ENCODE data around the gene GRIK1. TPM values are rescaled to one million over a fixed set of nuclear protein-coding genes. Genes with fewer than 3 reads are reported as not detected.

Gene GRIK1
- total RNA-seq, 2 experiments from 2014 or later: not detected

DNA sequence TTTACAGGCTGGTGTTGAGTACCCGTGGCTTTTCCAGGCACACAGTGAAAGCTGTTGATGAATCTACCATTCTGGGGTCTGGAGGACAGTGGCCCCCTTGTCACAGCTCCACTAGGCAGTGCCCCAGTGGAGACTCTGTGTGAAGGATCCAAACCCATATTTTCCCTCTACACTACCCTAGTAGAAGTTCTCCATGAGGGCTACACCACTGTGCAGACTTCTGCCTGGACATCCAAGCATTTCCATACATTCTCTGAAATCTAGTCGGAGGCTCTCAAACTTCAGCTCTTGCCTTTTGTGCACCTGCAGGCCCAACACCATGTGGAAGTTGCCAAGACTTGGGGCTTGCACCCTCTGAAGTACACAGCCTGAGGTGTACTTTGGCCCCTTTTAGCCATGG is 413.3 kb downstream of the GRIK1 start:
- Mint-ChIP-seq H3K4me3 (no peak overlapping the region), H3K9me3 (peaks cover 22% of the 10 kb centered on the region), H3K4me1 (no peaks in the 10 kb centered on the region), H3K27ac (no peak overlapping the region), H3K27me3 (no peaks in the 10 kb centered on the region), H3K36me3 (ENCODE audit: low read depth) (peaks cover 5% of the 10 kb centered on the region)
- CTCF ChIA-PET: no interaction called here
- no peak for DNase-seq
- POLR2A ChIA-PET: no interaction called here

DNA sequence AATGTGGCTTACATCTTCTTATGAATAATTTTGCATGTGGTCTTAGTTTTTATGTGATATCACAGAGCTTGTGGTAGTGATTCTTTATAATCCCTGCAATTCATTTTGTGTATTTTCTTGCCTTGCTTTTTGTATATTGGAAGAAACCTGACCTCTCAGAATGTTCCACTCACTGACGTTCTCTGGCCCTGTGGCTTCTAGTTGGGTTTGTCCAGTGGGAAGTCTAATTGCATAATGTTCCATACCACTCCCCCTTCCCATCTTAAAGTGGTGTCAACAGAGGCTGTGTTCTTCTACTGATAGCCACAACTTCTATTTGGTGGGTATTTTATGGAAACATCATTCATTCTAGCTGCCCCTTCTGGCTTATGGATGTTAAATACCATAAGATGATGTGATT is 415.7 kb downstream of the GRIK1 start:
- Mint-ChIP-seq H3K27ac (no peak overlapping the region), H3K4me1 (no peaks in the 10 kb centered on the region), H3K36me3 (ENCODE audit: low read depth) (peaks cover 5% of the 10 kb centered on the region), H3K27me3 (no peaks in the 10 kb centered on the region), H3K9me3 (peaks cover 22% of the 10 kb centered on the region), H3K4me3 (no peak overlapping the region)
- CTCF ChIA-PET: no interaction called here
- POLR2A ChIA-PET: no interaction called here
- no peak for DNase-seq

DNA sequence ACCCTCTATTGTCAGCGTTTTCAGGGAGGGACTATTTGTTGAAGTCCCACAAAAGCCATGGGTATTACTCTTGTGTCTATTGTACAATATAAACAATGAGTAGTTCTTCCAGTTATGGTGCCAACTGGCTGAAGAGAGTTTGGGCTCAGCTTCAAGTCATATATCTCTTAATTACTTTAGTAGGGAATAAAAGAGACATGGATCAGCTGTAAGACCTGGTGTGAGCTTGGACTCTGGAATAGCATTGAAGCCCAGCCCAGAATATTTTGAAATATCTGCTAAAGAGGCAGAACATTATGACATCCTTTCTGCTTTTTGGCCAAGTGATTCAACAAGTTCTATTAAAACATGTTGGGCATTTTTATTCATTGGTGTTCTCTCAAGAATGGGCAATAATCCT is 416.1 kb downstream of the GRIK1 start:
- Mint-ChIP-seq H3K27me3 (no peaks in the 10 kb centered on the region), H3K4me3 (no peak overlapping the region), H3K36me3 (ENCODE audit: low read depth) (peaks cover 5% of the 10 kb centered on the region), H3K9me3 (peaks cover 22% of the 10 kb centered on the region), H3K4me1 (no peaks in the 10 kb centered on the region), H3K27ac (no peak overlapping the region)
- POLR2A ChIA-PET: no interaction called here
- CTCF ChIA-PET: no interaction called here
- DNase-seq: no peak

DNA sequence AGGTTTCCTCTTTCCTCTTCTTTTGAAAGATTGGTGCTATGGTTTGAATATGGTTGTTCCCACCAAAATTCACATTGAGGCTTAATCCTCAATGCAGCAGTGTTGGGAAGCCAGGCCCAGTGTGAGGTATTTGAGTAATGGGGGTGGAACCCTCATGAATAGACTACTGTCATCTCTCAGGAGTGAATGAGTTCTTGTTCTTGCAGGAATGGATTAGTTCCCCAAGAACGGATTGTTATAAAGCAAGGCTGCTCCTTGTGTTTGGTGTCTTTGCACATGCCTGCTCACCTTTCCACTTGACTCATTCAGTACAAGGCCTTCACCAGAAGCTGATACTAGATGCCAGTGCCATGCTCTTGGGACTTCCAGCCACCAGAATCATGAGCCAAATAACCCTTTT is 417.9 kb downstream of the GRIK1 start:
- no peaks in the 10 kb centered on the region for H3K4me1 Mint-ChIP-seq
- H3K9me3 Mint-ChIP-seq: peaks cover 16% of the 10 kb centered on the region
- H3K27ac Mint-ChIP-seq: no peak overlapping the region
- DNase-seq: no peak
- H3K36me3 Mint-ChIP-seq (ENCODE audit: low read depth): no peaks in the 10 kb centered on the region
- no peaks in the 10 kb centered on the region for H3K27me3 Mint-ChIP-seq
- POLR2A ChIA-PET: no interaction called here
- CTCF ChIA-PET: no interaction called here
- H3K4me3 Mint-ChIP-seq: no peak overlapping the region

DNA sequence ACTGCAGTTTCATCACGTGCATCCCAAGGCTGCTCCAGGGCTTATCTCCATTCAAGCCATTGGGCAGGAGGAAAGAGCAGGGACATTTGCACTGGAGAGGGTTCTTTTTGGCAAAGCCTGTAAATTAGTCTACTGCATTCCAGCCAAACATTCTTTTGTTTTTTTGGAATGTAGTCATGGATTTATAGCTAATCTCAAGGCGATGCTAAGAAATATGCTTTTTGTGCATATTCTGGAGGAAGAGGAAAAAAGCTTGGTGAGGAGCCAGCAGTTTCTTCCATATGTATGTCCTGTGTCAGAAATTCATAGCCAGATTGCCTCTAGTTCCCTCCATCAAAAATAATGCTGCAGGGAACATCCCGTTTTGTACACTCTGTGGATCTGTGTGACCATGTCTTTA is 419.6 kb downstream of the GRIK1 start:
- ChIA-PET CTCF (no interaction called here), POLR2A (no interaction called here)
- DNase-seq: no peak
- Mint-ChIP-seq H3K4me1 (no peaks in the 10 kb centered on the region), H3K27ac (no peak overlapping the region), H3K4me3 (no peak overlapping the region), H3K36me3 (ENCODE audit: low read depth) (no peaks in the 10 kb centered on the region), H3K27me3 (no peaks in the 10 kb centered on the region), H3K9me3 (peaks cover 4% of the 10 kb centered on the region)

DNA sequence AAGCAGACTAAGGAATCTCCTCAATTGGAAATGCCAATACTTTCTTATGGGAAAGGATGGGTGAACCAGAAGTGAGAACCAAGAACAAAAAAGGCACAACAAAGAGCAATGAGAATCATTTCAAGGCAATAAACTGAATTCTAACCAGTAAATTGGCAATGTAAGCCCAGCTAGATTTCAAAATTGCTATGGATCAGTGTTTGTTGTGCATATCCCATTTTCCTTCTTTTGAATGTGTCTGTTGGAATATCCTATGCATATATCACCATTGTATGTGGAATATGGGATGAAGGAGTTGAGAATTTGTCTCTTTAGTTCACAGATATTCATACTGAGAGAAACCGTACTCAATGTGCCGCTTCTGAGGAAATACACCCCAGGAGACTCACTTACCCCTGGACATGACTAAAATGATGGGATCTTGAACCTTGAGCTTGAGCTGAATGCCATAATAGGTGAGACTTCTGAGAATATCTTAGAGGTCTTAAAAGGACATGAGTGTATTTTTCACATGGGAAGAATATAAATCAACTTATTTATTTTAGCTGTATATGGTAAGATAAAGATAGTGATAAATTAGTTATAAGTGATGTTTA is 425.0 kb downstream of the GRIK1 start:
- Mint-ChIP-seq H3K36me3 (ENCODE audit: low read depth) (no peaks in the 10 kb centered on the region), H3K27me3 (no peaks in the 10 kb centered on the region), H3K4me1 (no peaks in the 10 kb centered on the region), H3K27ac (no peak overlapping the region), H3K4me3 (no peak overlapping the region), H3K9me3 (peaks cover 7% of the 10 kb centered on the region)
- ChIA-PET CTCF (interaction anchor here (0.6 kb wide), 1 partner anchor 14 kb away, joined by 3 read pairs; no protein-coding TSS in a partner anchor), POLR2A (no interaction called here)
- DNase-seq: no peak

DNA sequence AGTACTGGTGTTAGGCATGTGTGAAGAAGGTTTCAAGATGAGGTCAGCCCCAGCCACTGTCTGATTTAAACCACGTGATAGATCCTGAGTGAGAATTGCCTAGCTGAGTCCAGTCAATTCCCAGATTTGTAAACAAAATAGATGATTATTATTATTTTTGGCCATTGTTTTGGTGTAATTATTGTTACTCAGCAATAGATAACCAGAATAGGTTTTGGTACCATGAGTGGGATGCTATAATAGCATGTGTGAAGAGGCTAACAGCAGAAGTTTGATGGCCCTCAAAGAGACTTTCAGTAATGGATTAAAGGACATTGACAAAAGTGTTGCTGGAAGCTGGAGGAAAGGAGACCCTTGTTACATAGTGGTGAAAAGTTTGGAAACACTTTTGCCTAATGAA is 426.3 kb downstream of the GRIK1 start:
- no peaks in the 10 kb centered on the region for H3K4me1 Mint-ChIP-seq
- no peak for DNase-seq
- H3K27ac Mint-ChIP-seq: no peak overlapping the region
- H3K4me3 Mint-ChIP-seq: no peak overlapping the region
- H3K36me3 Mint-ChIP-seq (ENCODE audit: low read depth): no peaks in the 10 kb centered on the region
- CTCF ChIA-PET: no interaction called here
- H3K27me3 Mint-ChIP-seq: no peaks in the 10 kb centered on the region
- POLR2A ChIA-PET: no interaction called here
- H3K9me3 Mint-ChIP-seq: peaks cover 7% of the 10 kb centered on the region

DNA sequence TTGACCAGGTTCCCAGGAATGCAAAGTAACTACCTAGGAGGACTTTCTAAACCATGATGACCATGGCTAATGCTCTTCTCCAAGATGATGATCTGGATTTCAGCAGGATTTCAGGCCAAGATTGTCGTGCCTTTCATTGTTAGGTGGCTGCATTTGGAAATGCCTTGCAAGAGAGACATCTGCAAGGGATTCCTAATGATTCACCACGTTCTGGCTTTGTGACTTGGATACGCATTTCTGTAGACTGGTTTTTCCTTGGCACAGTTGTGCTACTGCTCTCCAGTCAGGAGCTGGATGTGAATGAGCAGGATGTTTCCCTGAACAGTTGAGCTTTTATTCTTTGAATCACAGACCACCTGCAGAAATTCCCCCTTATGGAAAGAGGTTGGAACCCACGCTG is 428.7 kb downstream of the GRIK1 start:
- Mint-ChIP-seq H3K27ac (no peak overlapping the region), H3K27me3 (no peaks in the 10 kb centered on the region), H3K4me3 (no peak overlapping the region), H3K4me1 (peaks cover 7% of the 10 kb centered on the region), H3K9me3 (peaks cover 7% of the 10 kb centered on the region), H3K36me3 (ENCODE audit: low read depth) (no peaks in the 10 kb centered on the region)
- DNase-seq: no peak
- ChIA-PET POLR2A (no interaction called here), CTCF (interaction anchor here (1.5 kb wide), 1 partner anchor 11 kb away, joined by 4 read pairs; no protein-coding TSS in a partner anchor)

DNA sequence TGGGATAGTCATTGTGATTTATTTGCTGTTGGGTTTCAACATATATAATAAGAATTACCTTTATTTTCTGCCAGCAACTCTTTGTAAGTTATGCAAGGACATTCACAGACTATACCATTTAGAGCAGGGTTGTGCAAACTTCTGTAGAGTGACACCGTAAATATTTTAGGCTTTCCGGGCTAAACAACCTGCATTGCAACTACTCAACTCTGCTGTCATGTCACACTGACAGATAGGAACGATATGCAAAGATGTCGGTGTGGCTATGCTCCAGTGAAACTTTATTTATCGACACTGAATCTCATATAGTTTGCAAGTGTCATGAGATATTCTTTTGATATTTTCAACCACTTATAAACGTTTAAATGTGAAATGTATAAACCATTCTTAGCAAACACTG is 430.7 kb downstream of the GRIK1 start:
- Mint-ChIP-seq H3K27ac (no peak overlapping the region), H3K9me3 (peaks cover 4% of the 10 kb centered on the region), H3K36me3 (ENCODE audit: low read depth) (no peaks in the 10 kb centered on the region), H3K4me1 (peaks cover 8% of the 10 kb centered on the region), H3K4me3 (no peak overlapping the region), H3K27me3 (no peaks in the 10 kb centered on the region)
- ChIA-PET POLR2A (no interaction called here), CTCF (no interaction called here)
- no peak for DNase-seq

DNA sequence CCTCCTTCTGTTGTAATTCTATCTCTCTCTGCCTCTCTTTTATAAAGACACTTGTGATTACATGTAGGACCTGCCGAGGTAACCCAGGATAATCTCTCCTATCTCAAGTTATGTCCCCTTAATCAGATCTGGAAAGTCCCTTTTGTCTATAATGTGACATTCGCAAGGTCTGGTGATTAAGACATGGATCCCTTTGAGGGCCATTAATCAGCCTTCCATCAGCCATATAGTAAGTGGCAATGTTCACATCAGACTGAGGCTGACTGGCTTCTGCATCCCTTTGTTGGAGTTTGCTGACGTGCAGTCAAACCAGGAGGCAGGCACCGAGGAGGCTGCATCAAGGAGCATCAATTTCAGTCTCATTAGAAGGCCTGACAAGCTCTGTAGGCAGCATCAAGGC is 431.5 kb downstream of the GRIK1 start:
- ChIA-PET CTCF (no interaction called here), POLR2A (no interaction called here)
- Mint-ChIP-seq H3K27ac (no peak overlapping the region), H3K4me3 (no peak overlapping the region), H3K27me3 (no peaks in the 10 kb centered on the region), H3K9me3 (peaks cover 3% of the 10 kb centered on the region), H3K36me3 (ENCODE audit: low read depth) (no peaks in the 10 kb centered on the region), H3K4me1 (peaks cover 8% of the 10 kb centered on the region)
- no peak for DNase-seq

DNA sequence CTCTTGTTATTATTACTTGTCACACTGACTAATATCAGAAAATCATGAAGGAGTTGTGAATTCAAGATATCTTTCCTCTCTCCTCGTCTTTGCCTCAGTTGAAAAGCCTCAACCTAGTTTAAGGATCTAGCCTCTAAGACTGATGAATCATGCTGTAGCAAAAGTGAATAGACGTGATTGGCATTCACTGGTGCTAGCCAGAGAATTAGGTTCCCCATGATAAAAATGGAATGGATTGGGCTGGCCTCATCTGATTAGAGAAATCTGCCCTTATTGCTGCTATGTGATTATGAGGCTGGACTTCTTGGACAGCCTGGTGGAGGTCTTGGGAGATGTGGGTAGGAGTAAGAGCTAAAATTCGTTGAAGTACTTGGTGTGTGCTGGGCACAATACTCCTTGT is 432.8 kb downstream of the GRIK1 start:
- no peaks in the 10 kb centered on the region for H3K27me3 Mint-ChIP-seq
- no peak overlapping the region for H3K27ac Mint-ChIP-seq
- no peaks in the 10 kb centered on the region for H3K9me3 Mint-ChIP-seq
- ChIA-PET CTCF (no interaction called here), POLR2A (no interaction called here)
- H3K4me1 Mint-ChIP-seq: peaks cover 8% of the 10 kb centered on the region
- DNase-seq: no peak
- H3K36me3 Mint-ChIP-seq (ENCODE audit: low read depth): no peaks in the 10 kb centered on the region
- H3K4me3 Mint-ChIP-seq: no peak overlapping the region

DNA sequence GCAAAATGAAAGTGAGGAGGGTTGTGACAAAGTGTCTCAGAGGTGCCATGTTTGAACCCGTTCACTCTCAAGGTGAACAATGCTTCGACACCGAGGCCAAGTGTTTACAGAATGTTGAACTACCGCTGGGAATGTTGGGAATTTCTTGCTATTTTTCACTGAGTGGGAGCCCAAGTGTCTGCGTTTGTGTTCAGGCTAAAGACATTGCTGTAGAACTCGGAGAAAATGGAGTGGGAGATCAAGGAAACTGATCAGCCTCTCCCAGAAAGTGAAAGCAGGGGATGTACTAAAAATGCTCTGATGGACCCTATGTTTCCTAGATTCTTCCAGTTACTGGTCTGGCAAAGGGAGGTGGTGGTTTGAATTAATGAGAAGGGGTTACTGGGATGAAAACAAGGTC is 433.6 kb downstream of the GRIK1 start:
- H3K9me3 Mint-ChIP-seq: no peaks in the 10 kb centered on the region
- no peak overlapping the region for H3K27ac Mint-ChIP-seq
- CTCF ChIA-PET: no interaction called here
- peaks cover 8% of the 10 kb centered on the region for H3K4me1 Mint-ChIP-seq
- H3K36me3 Mint-ChIP-seq (ENCODE audit: low read depth): no peaks in the 10 kb centered on the region
- POLR2A ChIA-PET: no interaction called here
- no peak for DNase-seq
- no peaks in the 10 kb centered on the region for H3K27me3 Mint-ChIP-seq
- H3K4me3 Mint-ChIP-seq: no peak overlapping the region

DNA sequence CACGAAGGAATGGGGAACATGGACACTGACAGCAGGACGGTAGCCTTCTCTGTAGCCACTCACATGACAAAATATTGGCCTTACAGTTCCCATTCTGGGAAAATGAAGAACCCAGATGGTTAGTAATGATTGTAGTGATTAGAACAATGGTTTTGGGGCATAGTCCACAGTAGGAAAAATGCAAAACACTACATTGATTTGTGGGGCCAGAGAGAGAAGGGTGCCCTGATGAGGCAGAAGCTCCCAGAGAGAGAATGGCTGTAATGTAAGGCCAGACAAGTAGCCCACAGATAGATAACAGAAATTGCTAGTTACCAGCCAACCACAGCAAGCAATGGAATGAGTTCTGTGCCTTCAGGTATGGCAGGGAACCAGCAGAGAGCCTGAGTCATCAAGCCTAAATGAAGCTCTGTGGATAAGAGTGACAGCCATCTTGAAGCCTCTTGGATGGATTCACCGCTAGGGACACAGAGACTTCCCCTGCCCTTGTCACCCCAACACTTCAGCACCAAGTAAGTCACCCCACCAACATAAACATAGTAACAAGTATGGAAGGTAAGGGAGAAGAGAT is 435.0 kb downstream of the GRIK1 start:
- no peak for DNase-seq
- H3K4me3 Mint-ChIP-seq: no peak overlapping the region
- H3K27me3 Mint-ChIP-seq: no peaks in the 10 kb centered on the region
- ChIA-PET POLR2A (no interaction called here), CTCF (no interaction called here)
- H3K9me3 Mint-ChIP-seq: no peaks in the 10 kb centered on the region
- no peaks in the 10 kb centered on the region for H3K36me3 Mint-ChIP-seq (ENCODE audit: low read depth)
- no peak overlapping the region for H3K27ac Mint-ChIP-seq
- H3K4me1 Mint-ChIP-seq: peaks cover 8% of the 10 kb centered on the region

DNA sequence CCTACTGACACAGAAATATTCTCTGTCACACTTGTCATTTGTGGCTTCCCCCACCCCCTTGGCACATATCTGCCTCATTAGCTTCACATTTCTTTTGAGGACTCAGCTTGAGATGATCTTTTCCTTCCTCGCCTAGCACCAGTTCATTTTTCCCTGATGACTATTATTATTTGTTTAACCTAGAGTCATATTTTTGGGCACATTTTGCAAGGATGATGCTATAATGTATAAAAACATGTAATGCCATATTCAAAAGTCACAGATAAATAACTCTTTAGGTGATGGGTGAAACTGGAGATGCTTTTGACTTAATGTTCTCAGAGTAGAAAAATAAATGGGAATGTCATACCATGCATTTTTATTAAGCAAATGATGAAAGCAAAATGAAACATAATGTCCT is 438.3 kb downstream of the GRIK1 start:
- Mint-ChIP-seq H3K27me3 (no peaks in the 10 kb centered on the region), H3K27ac (no peak overlapping the region), H3K4me3 (no peak overlapping the region), H3K9me3 (peaks cover 2% of the 10 kb centered on the region), H3K36me3 (ENCODE audit: low read depth) (no peaks in the 10 kb centered on the region), H3K4me1 (peaks cover 5% of the 10 kb centered on the region)
- ChIA-PET POLR2A (no interaction called here), CTCF (interaction anchor here (0.7 kb wide), 1 partner anchor 13 kb away, joined by 3 read pairs; no protein-coding TSS in a partner anchor)
- no peak for DNase-seq

All from activated CD4-positive, alpha-beta memory T cell treated with anti-CD3 and anti-CD28 coated beads, Interleukin-2, amount 10 ng/mL, durations not matched to agents 7 days and 5 days (primary cell).